GM12878 (cell line): ENCODE data around the gene RHBG.

ENCODE experiments used
- CEBPB ChIP-seq, 2 experiments: fragments of 150-350 bp in 1 of 2; IDR thresholded peaks; 2 replicates each; pipeline ENCODE4 v1.6.1; 2012 to 2014; ENCODE audit warnings: low read depth in 2 of 2, low read length in 2 of 2, borderline replicate concordance in 1 of 2, inconsistent platforms in 1 of 2
- MTA3 ChIP-seq: IDR thresholded peaks from 2 replicates; pipeline ENCODE4 v1.6.1; 2012; ENCODE audit warnings: low read length, inconsistent platforms, borderline replicate concordance
- POLR2A ChIP-seq: IDR thresholded peaks from 2 replicates; pipeline ENCODE4 v1.6.1; 2011; ENCODE audit warnings: low read depth, mild to moderate bottlenecking, low read length
- POU2F2 ChIP-seq: IDR thresholded peaks from 3 replicates; pipeline ENCODE4 v1.6.1; 2011; ENCODE audit warnings: low read depth, mild to moderate bottlenecking, low read length, borderline replicate concordance
- RCOR1 ChIP-seq: conservative IDR thresholded peaks from 2 replicates; pipeline ENCODE4 v1.6.1; 2012; ENCODE audit warnings: low read depth, low read length, improper control_type of control experiment
- SIN3A ChIP-seq: IDR thresholded peaks from 2 replicates; pipeline ENCODE4 v1.6.1; 2012; ENCODE audit warnings: low read depth, low read length, improper control_type of control experiment
- TAF1 ChIP-seq: IDR thresholded peaks from 2 replicates; pipeline ENCODE4 v1.6.1; 2011; ENCODE audit warnings: mild to moderate bottlenecking, low read depth, low read length, borderline replicate concordance
- TF ChIP-seq, protein P1 (sequence below), 3 experiments: IDR thresholded peaks in 2 of 3; conservative IDR thresholded peaks in 1 of 3; 2 replicates each; pipeline ENCODE4 v1.5.1; 2011; ENCODE audit warnings: low read depth in 3 of 3, low read length in 3 of 3, mild to moderate bottlenecking in 3 of 3, control low read depth in 2 of 3, moderate library complexity in 2 of 3, inconsistent platforms in 1 of 3, mixed read lengths in 1 of 3; ENCODE audit not compliant: control insufficient read depth in 2 of 3, insufficient read depth in 1 of 3; ENCODE audit errors: extremely low read depth in 1 of 3
- TF ChIP-seq, protein P2 (sequence below): fragments of 450-650 bp; IDR thresholded peaks from 2 replicates; pipeline ENCODE4 v1.6.1; 2017; ENCODE audit warnings: mild to moderate bottlenecking, low read depth, inconsistent platforms; ENCODE audit not compliant: poor library complexity, severe bottlenecking

DNA sequence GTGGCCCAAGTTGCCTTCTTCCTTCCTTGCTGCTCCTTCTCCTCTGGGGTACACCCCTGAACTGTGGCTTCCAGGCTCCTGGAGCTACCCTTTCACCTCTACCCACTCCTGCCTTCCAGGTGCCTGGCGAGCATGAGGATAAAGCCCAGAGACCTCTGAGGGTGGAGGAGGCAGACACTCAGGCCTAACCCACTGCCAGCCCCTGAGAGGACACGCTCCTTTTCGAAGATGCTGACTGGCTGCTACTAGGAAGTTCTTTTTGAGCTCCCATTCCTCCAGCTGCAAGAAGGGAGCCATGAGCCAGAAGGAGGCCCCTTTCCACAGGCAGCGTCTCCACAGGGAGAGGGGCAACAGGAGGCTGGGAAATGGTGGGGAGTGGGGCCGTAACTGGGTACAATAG lies 15.6 kb downstream of the RHBG start:
- TF ChIP-seq CEBPB (IDR thresholded peaks at IDR 0.05; ENCODE audit: borderline replicate concordance in 1 of 2, low read depth in 2 of 2, low read length in 2 of 2) (no peak), MTA3 (no peak), TAF1 (no peak), POLR2A (no peak), RCOR1 (no peak), POU2F2 (no peak), SIN3A (no peak)
- TF ChIP-seq, protein P1, sequence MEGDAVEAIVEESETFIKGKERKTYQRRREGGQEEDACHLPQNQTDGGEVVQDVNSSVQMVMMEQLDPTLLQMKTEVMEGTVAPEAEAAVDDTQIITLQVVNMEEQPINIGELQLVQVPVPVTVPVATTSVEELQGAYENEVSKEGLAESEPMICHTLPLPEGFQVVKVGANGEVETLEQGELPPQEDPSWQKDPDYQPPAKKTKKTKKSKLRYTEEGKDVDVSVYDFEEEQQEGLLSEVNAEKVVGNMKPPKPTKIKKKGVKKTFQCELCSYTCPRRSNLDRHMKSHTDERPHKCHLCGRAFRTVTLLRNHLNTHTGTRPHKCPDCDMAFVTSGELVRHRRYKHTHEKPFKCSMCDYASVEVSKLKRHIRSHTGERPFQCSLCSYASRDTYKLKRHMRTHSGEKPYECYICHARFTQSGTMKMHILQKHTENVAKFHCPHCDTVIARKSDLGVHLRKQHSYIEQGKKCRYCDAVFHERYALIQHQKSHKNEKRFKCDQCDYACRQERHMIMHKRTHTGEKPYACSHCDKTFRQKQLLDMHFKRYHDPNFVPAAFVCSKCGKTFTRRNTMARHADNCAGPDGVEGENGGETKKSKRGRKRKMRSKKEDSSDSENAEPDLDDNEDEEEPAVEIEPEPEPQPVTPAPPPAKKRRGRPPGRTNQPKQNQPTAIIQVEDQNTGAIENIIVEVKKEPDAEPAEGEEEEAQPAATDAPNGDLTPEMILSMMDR (IDR thresholded peaks at IDR 0.05 in 2 of 3, conservative IDR thresholded peaks at IDR 0.05 in 1 of 3; ENCODE audit: control insufficient read depth in 2 of 3, extremely low read depth in 1 of 3, insufficient read depth in 1 of 3, low read depth in 3 of 3, low read length in 3 of 3) = no peak
- TF ChIP-seq, protein P2, sequence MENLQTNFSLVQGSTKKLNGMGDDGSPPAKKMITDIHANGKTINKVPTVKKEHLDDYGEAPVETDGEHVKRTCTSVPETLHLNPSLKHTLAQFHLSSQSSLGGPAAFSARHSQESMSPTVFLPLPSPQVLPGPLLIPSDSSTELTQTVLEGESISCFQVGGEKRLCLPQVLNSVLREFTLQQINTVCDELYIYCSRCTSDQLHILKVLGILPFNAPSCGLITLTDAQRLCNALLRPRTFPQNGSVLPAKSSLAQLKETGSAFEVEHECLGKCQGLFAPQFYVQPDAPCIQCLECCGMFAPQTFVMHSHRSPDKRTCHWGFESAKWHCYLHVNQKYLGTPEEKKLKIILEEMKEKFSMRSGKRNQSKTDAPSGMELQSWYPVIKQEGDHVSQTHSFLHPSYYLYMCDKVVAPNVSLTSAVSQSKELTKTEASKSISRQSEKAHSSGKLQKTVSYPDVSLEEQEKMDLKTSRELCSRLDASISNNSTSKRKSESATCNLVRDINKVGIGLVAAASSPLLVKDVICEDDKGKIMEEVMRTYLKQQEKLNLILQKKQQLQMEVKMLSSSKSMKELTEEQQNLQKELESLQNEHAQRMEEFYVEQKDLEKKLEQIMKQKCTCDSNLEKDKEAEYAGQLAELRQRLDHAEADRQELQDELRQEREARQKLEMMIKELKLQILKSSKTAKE = no peak
